GM06990 (cell line): ENCODE data around the gene ASB10.

Experiments used
- DNase-seq: peaks from one replicate; pipeline ENCODE4 v3.0.0-alpha.2; 2011; ENCODE audit not compliant: insufficient read length; ENCODE audit errors: extremely low read depth
- H3K27me3 ChIP-seq: replicated peaks from 2 replicates; pipeline ENCODE4 v1.6.0; 2011; ENCODE audit warnings: low read length; ENCODE audit not compliant: control insufficient read depth, insufficient read depth
- H3K36me3 ChIP-seq: 2 replicates; pipeline ENCODE4 v1.5.1; 2011; ENCODE audit warnings: low read length; ENCODE audit not compliant: control insufficient read depth, insufficient read depth
- H3K4me3 ChIP-seq: replicated peaks from 2 replicates; pipeline ENCODE4 v1.5.1; 2011; ENCODE audit warnings: low read depth, mild to moderate bottlenecking, control low read depth, low read length
- TF ChIP-seq, protein P1 (sequence below): IDR thresholded peaks from 2 replicates; pipeline ENCODE4 v1.5.1; 2011; ENCODE audit warnings: low read length, control low read depth, mild to moderate bottlenecking, inconsistent platforms; ENCODE audit not compliant: insufficient read depth, poor library complexity, severe bottlenecking

The ASB10 gene

DNA sequence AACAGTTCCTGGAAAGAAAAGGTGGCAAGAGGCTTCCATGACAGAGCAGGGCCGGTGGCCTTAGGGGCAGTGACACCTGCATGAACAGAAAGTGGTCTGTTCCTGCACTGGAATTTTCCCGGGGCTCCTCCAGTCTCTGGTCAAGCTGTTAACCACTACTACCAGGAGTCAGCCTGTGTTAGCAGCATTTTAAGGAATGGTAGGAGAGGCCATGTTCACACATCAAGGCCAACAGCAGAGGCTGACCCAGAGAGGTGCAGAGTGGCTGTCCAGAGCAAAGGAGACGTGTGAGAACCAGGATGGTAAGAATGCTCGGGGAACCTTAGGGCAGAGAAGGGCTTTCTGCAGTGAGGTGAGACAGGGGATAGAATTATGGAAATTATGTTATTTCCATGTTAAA lies 14.7 kb upstream of the ASB10 start:
- no peak for DNase-seq
- peaks cover 3% of the 10 kb centered on the region; the same call in 1 of the 2 replicates for H3K27me3 ChIP-seq
- H3K36me3 ChIP-seq: no peaks in the 10 kb centered on the region
- TF ChIP-seq, protein P1, sequence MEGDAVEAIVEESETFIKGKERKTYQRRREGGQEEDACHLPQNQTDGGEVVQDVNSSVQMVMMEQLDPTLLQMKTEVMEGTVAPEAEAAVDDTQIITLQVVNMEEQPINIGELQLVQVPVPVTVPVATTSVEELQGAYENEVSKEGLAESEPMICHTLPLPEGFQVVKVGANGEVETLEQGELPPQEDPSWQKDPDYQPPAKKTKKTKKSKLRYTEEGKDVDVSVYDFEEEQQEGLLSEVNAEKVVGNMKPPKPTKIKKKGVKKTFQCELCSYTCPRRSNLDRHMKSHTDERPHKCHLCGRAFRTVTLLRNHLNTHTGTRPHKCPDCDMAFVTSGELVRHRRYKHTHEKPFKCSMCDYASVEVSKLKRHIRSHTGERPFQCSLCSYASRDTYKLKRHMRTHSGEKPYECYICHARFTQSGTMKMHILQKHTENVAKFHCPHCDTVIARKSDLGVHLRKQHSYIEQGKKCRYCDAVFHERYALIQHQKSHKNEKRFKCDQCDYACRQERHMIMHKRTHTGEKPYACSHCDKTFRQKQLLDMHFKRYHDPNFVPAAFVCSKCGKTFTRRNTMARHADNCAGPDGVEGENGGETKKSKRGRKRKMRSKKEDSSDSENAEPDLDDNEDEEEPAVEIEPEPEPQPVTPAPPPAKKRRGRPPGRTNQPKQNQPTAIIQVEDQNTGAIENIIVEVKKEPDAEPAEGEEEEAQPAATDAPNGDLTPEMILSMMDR: no peak
- H3K4me3 ChIP-seq: no peak overlapping the region

DNA sequence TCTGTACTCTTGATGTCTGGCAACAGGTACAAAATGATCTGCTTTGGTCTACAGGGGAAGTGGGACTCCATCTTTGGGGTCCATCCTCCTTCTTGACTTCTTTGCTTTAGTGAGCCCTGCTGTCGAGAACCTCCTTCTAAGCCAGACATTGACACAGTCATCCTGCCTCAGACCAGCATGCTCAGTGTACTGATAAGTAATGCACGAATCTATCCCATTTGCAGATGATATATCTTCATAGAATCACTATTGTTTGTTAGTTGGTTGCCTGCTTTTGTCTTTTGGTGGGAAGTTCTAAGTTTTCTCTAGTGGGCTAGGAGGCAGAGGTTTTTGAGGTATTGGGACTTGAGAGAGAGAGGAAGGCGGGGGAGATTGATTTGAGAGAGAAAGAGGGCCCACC lies 14.3 kb upstream of the ASB10 start:
- DNase-seq: no peak

DNA sequence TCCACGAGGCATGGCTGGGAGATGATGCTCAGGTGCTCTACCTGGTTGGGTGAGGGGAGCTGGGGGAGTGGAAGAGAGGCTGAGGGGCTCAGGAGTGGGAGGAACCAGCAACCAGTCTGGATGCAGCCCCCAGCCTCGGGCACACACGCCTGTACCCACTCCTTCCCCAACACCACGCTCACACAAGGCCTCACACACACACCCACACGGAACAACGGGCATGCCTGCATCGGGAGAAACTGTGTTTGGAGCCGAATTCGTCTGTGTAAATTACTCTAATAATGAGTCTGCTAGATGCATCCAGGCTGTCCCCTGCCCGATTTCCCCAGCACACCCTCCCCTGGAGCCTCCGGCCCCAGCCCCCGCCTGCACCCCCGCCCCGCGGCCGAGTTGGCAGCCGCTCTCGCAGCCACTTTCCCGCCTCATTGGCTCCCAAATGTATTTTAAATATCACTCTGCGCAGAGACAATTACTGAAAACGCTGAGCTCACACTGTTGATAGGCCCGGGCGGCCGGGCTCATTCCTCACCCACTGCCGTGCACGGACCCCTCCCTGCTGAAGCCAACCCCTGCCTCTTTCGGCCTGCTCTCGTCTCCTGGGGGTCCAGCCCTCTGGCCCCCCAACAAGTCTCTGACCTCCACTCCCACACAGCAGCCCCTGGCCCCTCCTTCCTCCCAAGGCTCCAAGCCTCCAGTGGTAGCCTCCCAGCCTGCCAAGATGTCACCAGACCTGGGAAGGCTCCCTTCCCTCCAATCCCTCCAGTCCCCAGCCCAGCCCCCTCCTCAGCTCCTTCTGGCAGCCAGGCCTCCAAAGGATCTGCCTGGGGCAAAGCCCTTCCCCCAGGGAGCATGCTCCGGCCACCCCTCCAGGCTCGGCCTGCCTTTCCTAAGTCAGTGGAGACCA lies 12.1 kb upstream of the ASB10 start:
- peaks cover 4% of the 10 kb centered on the region; the same call in 1 of the 2 replicates for H3K27me3 ChIP-seq
- H3K36me3 ChIP-seq: no peaks in the 10 kb centered on the region

More for the DNA sequence above, 14.3 kb upstream of the ASB10 start:
- TF ChIP-seq, protein P1: no peak
- no peak overlapping the region for H3K4me3 ChIP-seq
- H3K27me3 ChIP-seq: peaks cover 3% of the 10 kb centered on the region; the same call in 1 of the 2 replicates
- H3K36me3 ChIP-seq: no peaks in the 10 kb centered on the region

DNA sequence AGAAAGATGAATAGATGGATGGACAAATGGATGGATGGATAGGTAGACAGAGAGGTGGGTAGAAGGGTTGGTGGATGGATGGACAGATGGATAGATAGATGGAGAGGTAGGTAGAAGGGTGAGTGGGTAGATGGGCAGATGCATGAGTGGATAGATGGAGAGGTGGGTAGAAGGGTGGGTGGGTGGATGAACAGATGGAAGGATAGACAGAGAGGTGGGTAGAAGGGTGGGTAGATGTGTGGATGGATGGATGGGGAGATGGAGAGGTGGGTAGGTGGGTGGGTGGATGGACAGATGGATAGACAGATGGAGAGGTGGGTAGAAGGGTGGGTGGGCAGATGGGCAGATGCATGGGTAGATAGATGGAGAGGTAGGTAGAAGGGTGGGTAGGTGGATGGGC lies 10.9 kb upstream of the ASB10 start:
- no peak overlapping the region for H3K4me3 ChIP-seq
- DNase-seq: no peak
- H3K27me3 ChIP-seq: peaks cover 4% of the 10 kb centered on the region; the same call in 1 of the 2 replicates
- no peaks in the 10 kb centered on the region for H3K36me3 ChIP-seq
- TF ChIP-seq, protein P1: no peak

More for the DNA sequence above, 12.1 kb upstream of the ASB10 start:
- no peak overlapping the region for H3K4me3 ChIP-seq
- no peak for DNase-seq
- TF ChIP-seq, protein P1: no peak

DNA sequence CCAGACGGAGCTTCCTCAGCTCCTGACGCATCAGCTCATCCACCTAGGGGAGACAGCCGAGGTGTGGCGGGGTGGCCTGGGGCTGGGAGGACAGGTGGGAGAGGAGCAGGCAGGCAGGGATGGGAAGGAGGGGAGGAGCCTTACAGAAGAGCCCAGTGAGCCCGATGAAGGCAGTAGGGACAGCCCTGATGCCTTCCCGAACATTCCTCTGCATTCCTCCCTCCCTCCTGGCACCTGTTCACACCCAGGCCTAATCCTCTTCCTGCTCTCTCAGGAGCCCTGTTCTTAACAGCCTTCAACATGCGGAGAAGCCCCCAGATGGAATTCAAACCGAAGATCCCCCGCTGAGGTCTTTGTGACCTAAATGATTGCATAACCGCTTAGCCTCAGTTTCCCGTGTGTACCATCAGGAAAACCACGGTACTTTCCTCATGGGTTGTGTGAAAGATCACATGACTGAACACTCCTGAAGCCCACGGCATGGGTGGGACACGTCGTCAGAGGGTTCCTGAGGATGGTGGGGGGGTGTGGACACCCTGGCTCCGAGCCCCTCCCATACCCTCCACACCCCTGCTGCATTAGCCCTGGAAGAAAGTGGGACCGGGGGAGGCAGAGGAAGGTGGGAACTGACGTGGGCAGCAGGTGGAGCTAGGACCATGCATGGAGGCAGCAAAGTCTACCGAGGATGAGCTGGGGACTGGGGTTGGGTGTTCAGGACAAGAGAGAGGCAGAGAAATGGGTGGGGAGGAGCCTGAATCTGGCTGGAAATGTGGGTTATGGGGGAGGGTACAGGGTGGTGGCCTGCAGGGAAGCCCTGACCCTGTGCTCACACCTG lies 8.8 kb upstream of the ASB10 start:
- Histone ChIP-seq H3K27me3 (peaks cover 4% of the 10 kb centered on the region; the same call in 1 of the 2 replicates), H3K4me3 (no peak overlapping the region), H3K36me3 (no peaks in the 10 kb centered on the region)
- no peak for DNase-seq
- TF ChIP-seq, protein P1: no peak
